WTC11 (cell line): ENCODE data around the gene OXNAD1. TPM values are rescaled to one million over a fixed set of nuclear protein-coding genes. Genes with fewer than 3 reads are reported as not detected.

Source experiments
- ATAC-seq: fragments of 200-7000 bp; cut with Tn5 transposase; 2 replicates; pipeline ENCODE4 v1.10.0; 2021; ENCODE audit warnings: mild to moderate bottlenecking, moderate library complexity
- CTCF ChIA-PET: fragments of 300-600 bp; sonication (Branson Sonifier 250); formaldehyde crosslinking; loops from one replicate; lab custom pipeline; 2021; ENCODE audit warnings: antibody characterized with exemption; lab: Charles Lee
- POLR2A ChIA-PET: fragments of 350-600 bp; sonication (Branson Sonifier 250); formaldehyde crosslinking; loops from one replicate; lab custom pipeline; 2021; ENCODE audit warnings: antibody characterized with exemption; lab: Charles Lee
- DNase-seq: peaks from one replicate; pipeline ENCODE4 v3.0.0; 2021; ENCODE audit warnings: low spot score
- H3K27ac Mint-ChIP-seq: 2 replicates; pipeline ENCODE4 v1.8.0; 2021; ENCODE audit warnings: mixed read lengths
- H3K27me3 Mint-ChIP-seq: 2 replicates; pipeline ENCODE4 v1.8.0; 2021; ENCODE audit warnings: low read depth, mild to moderate bottlenecking, moderate library complexity, mixed read lengths
- H3K36me3 Mint-ChIP-seq: 2 replicates; pipeline ENCODE4 v1.8.0; 2021; ENCODE audit warnings: mixed read lengths
- H3K4me1 Mint-ChIP-seq: 2 replicates; pipeline ENCODE4 v1.8.0; 2022; ENCODE audit warnings: mixed read lengths
- H3K4me3 Mint-ChIP-seq: 2 replicates; pipeline ENCODE4 v1.8.0; 2021; ENCODE audit warnings: mild to moderate bottlenecking, moderate library complexity, mixed read lengths
- H3K9me3 Mint-ChIP-seq: 2 replicates; pipeline ENCODE4 v1.8.0; 2021; ENCODE audit warnings: mixed read lengths
- AR ChIP-seq: fragments of 250-450 bp; sonication (Bioruptor Pico); IDR thresholded peaks from 2 replicates; pipeline ENCODE4 v1.9.0; 2021; ENCODE audit warnings: mild to moderate bottlenecking
- ATF1 ChIP-seq: sonication (generic); formaldehyde crosslinking; IDR thresholded peaks from 2 replicates; pipeline ENCODE4 v1.8.1; 2023; ENCODE audit warnings: mild to moderate bottlenecking, moderate library complexity, missing genetic modification reagents
- CBFB ChIP-seq: sonication (generic); formaldehyde crosslinking; IDR thresholded peaks from 2 replicates; pipeline ENCODE4 v1.8.1; 2022; ENCODE audit warnings: mild to moderate bottlenecking, low read depth, missing genetic modification reagents
- CREM ChIP-seq: sonication (generic); formaldehyde crosslinking; IDR thresholded peaks from 2 replicates; pipeline ENCODE4 v1.8.1; 2022; ENCODE audit warnings: mild to moderate bottlenecking, missing genetic modification reagents, moderate library complexity
- CTCF ChIP-seq: fragments of 200-600 bp; IDR thresholded peaks from 2 replicates; pipeline ENCODE4 v1.8.0; 2022; ENCODE audit warnings: antibody characterized with exemption
- E2F1 ChIP-seq: sonication (generic); formaldehyde crosslinking; IDR thresholded peaks from 2 replicates; pipeline ENCODE4 v1.8.0; 2022; ENCODE audit warnings: mild to moderate bottlenecking, missing genetic modification reagents
- E2F5 ChIP-seq: sonication (generic); formaldehyde crosslinking; IDR thresholded peaks from 2 replicates; pipeline ENCODE4 v1.8.1; 2022; ENCODE audit warnings: mild to moderate bottlenecking, moderate library complexity, missing genetic modification reagents
- ESRRA ChIP-seq: sonication (generic); formaldehyde crosslinking; IDR thresholded peaks from 2 replicates; pipeline ENCODE4 v1.8.1; 2022; ENCODE audit warnings: mild to moderate bottlenecking, missing genetic modification reagents, borderline replicate concordance
- HMGA2 ChIP-seq: fragments of 250-450 bp; sonication (Bioruptor Pico); IDR thresholded peaks from 2 replicates; pipeline ENCODE4 v1.4.0; 2021; ENCODE audit warnings: mild to moderate bottlenecking, moderate library complexity
- HMGXB4 ChIP-seq: sonication (generic); formaldehyde crosslinking; IDR thresholded peaks from 2 replicates; pipeline ENCODE4 v1.8.1; 2023; ENCODE audit warnings: mild to moderate bottlenecking, moderate library complexity, missing genetic modification reagents
- MAX ChIP-seq: sonication (generic); formaldehyde crosslinking; IDR thresholded peaks from 2 replicates; pipeline ENCODE4 v1.8.0; 2022; ENCODE audit warnings: mild to moderate bottlenecking, missing genetic modification reagents
- SMAD3 ChIP-seq: sonication (generic); formaldehyde crosslinking; IDR thresholded peaks from 2 replicates; pipeline ENCODE4 v1.8.0; 2022; ENCODE audit warnings: missing genetic modification reagents, mild to moderate bottlenecking, borderline replicate concordance
- ZBTB21 ChIP-seq: sonication (generic); formaldehyde crosslinking; IDR thresholded peaks from 2 replicates; pipeline ENCODE4 v1.8.1; 2023; ENCODE audit warnings: mild to moderate bottlenecking, missing genetic modification reagents, borderline replicate concordance
- ZBTB43 ChIP-seq: sonication (generic); formaldehyde crosslinking; IDR thresholded peaks from 2 replicates; pipeline ENCODE4 v1.8.1; 2023; ENCODE audit warnings: mild to moderate bottlenecking, missing genetic modification reagents
- ZNF138 ChIP-seq: sonication (generic); formaldehyde crosslinking; conservative IDR thresholded peaks from 2 replicates; pipeline ENCODE4 v1.8.1; 2022; ENCODE audit warnings: mild to moderate bottlenecking, moderate library complexity, missing genetic modification reagents
- ZNF263 ChIP-seq: sonication (generic); formaldehyde crosslinking; IDR thresholded peaks from 2 replicates; pipeline ENCODE4 v1.8.1; 2022; ENCODE audit warnings: low read depth, mild to moderate bottlenecking, moderate library complexity, missing genetic modification reagents
- ZNF396 ChIP-seq: fragments of 250-450 bp; sonication (Bioruptor Pico); IDR thresholded peaks from 2 replicates; pipeline ENCODE4 v1.8.0; 2021; ENCODE audit warnings: mild to moderate bottlenecking, moderate library complexity, borderline replicate concordance
- ZNF425 ChIP-seq: fragments of 250-450 bp; sonication (Bioruptor Pico); conservative IDR thresholded peaks from 2 replicates; pipeline ENCODE4 v1.9.0; 2021; ENCODE audit warnings: mild to moderate bottlenecking
- ZNF512 ChIP-seq: sonication (generic); formaldehyde crosslinking; IDR thresholded peaks from 2 replicates; pipeline ENCODE4 v1.8.1; 2022; ENCODE audit warnings: missing genetic modification reagents, borderline replicate concordance
- total RNA-seq: library from RNA; stranded (reverse); gene quantifications from 3 replicates; pipeline ENCODE4 v1.2.3, GENCODE V29; 2021

Gene OXNAD1
- total RNA-seq, 1 experiment from 2014 or later = 21.7 TPM

- TF ChIP-seq ZNF138 (CRISPR knock-in tag) = no peak
- no peak for TF ChIP-seq ZNF396
Measured at GRCh38 chr3:16222547-16222946, 42.5 kb upstream of the OXNAD1 start (continued).

GRCh38 chr3:16224325-16224724, 40.7 kb upstream of the OXNAD1 start:
- no peak overlapping the region for H3K4me3 Mint-ChIP-seq
- ATAC-seq (no peak), DNase-seq (no peak)
- H3K36me3 Mint-ChIP-seq = no peaks in the 10 kb centered on the region
- CTCF ChIA-PET = no interaction called here
- H3K27ac Mint-ChIP-seq = no peak overlapping the region
- H3K4me1 Mint-ChIP-seq = no peaks in the 10 kb centered on the region; the same call in 1 of the 2 replicates
- H3K9me3 Mint-ChIP-seq = no peaks in the 10 kb centered on the region
- POLR2A ChIA-PET = no interaction called here
- H3K27me3 Mint-ChIP-seq = peaks cover 4% of the 10 kb centered on the region; the same call in 1 of the 2 replicates
- TF ChIP-seq HMGXB4 (CRISPR knock-in tag) = no peak
- TF ChIP-seq CTCF = no peak
- no peak for TF ChIP-seq ZBTB43 (CRISPR knock-in tag)
- TF ChIP-seq CREM = no peak
- no peak for TF ChIP-seq HMGA2 (CRISPR knock-in tag)
- no peak for TF ChIP-seq MAX (CRISPR knock-in tag)
- TF ChIP-seq SMAD3 (CRISPR knock-in tag) = no peak
- no peak for TF ChIP-seq E2F5
- TF ChIP-seq E2F1 = no peak
- TF ChIP-seq CBFB (CRISPR knock-in tag) = no peak
- TF ChIP-seq ESRRA (CRISPR knock-in tag) = no peak
- no peak for TF ChIP-seq ATF1 (CRISPR knock-in tag)
- TF ChIP-seq ZNF263 (CRISPR knock-in tag) = no peak
- no peak for TF ChIP-seq ZNF425 (CRISPR knock-in tag)
- TF ChIP-seq ZBTB21 (CRISPR knock-in tag) = no peak
- TF ChIP-seq AR (CRISPR knock-in tag) = no peak
- TF ChIP-seq ZNF512 = no peak
